Body of pancreas (tissue), 4 donors: ENCODE results near the gene IQCN.

Source experiments
- POLR2A ChIP-seq, 3 donors: fragments of 450-650 bp; IDR thresholded peaks; one replicate each; pipeline ENCODE4 v1.6.1; 2016; ENCODE audit warnings: antibody characterized with exemption in 3 of 3, mild to moderate bottlenecking in 2 of 3
- TF ChIP-seq, protein P1 (sequence below), 7 experiments: fragments of 450-650 bp in 4 of 7; fragments of 200-600 bp in 3 of 7; sonication (generic) in 3 of 7; IDR thresholded peaks; one replicate each; pipeline ENCODE4 v1.5.1; 2016 to 2019; ENCODE audit warnings: antibody characterized with exemption in 7 of 7

DNA sequence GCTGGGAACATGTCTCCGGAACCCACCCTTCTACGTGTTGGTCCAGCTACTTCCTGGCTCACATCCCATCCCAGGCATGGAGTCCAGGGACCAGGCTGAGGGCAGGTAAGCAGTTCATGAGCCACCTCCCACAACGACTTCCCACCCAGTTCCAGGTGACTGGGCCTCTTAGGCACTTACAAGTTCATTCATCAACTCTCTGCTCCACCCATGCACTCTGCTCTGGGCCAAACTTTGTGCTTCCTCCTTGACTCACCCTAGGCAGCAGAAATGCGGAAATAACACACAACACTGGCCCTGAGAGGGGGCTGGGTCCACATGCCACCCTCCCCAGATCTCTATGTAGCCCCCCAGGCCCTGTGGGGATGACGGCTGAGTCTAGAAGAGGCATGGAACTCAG, 20.5 kb downstream of the IQCN start:
- TF ChIP-seq POLR2A (IDR thresholded peaks at IDR 0.05) = no peak
- TF ChIP-seq, protein P1, sequence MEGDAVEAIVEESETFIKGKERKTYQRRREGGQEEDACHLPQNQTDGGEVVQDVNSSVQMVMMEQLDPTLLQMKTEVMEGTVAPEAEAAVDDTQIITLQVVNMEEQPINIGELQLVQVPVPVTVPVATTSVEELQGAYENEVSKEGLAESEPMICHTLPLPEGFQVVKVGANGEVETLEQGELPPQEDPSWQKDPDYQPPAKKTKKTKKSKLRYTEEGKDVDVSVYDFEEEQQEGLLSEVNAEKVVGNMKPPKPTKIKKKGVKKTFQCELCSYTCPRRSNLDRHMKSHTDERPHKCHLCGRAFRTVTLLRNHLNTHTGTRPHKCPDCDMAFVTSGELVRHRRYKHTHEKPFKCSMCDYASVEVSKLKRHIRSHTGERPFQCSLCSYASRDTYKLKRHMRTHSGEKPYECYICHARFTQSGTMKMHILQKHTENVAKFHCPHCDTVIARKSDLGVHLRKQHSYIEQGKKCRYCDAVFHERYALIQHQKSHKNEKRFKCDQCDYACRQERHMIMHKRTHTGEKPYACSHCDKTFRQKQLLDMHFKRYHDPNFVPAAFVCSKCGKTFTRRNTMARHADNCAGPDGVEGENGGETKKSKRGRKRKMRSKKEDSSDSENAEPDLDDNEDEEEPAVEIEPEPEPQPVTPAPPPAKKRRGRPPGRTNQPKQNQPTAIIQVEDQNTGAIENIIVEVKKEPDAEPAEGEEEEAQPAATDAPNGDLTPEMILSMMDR (IDR thresholded peaks at IDR 0.05) = no peak
